ENCODE data around the gene MCC.
A peak's percentile ranks its signal among the peaks of the same experiment; 100 is the strongest.

MCC gene

DNA sequence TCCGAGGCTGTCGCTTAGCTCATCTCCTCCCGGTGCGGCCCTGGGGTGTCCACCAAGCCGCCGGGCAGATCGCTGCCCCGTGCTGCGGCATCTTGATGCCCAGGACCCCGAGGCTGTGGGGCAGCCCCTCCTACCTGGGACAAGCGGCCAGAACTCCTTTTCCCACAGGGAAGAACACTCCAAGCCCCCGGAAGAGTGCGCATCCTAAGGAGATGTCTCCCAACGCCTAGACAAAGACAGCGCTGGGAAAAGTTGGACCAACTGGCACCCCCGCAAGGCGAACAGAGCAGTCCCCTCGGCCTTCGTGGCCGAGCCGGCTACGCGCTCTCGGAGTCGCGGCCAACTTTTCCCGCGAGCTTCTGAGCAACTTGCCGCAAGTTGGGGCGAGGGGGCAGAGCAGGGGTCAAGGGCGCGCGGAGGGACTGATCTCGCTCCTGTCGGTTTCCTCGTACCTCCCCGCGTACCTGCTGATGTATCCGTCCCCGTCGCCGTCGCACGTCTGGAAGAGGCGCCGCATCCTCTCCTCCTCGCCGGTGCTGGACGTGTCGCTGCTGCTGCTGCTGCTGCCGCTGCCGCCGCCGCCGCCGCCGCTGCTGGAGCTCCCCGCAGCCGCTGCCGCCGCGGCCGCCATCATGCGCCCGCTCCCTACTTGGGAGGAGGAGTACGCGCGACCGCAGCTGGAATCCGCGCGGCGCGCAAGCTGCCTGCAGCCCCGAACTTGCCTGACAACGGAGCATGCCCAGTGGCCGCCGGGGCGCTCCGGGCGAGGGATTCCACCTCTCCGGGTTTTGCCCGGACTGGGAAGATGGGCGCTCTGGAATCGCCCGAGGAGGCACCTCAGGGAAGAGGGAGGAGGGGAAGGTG, at the start of gene MCC:
TSS of gene MCC (minus strand) at position 673 of the 864 bp plus-strand sequence.
- H3K27me3 Mint-ChIP-seq, result peaks cover 87% of the 10 kb centered on the region
- peaks cover 18% of the 10 kb centered on the region for H3K9me3 Mint-ChIP-seq
- peaks cover 14% of the 10 kb centered on the region for H3K4me1 Mint-ChIP-seq
- no peak for ATAC-seq
- H3K36me3 Mint-ChIP-seq, result peaks cover 14% of the 10 kb centered on the region
- peak within 1 kb of the TSS; percentile 73 for H3K4me3 Mint-ChIP-seq
- H3K27ac Mint-ChIP-seq, result no peak within 1 kb of the TSS

DNA sequence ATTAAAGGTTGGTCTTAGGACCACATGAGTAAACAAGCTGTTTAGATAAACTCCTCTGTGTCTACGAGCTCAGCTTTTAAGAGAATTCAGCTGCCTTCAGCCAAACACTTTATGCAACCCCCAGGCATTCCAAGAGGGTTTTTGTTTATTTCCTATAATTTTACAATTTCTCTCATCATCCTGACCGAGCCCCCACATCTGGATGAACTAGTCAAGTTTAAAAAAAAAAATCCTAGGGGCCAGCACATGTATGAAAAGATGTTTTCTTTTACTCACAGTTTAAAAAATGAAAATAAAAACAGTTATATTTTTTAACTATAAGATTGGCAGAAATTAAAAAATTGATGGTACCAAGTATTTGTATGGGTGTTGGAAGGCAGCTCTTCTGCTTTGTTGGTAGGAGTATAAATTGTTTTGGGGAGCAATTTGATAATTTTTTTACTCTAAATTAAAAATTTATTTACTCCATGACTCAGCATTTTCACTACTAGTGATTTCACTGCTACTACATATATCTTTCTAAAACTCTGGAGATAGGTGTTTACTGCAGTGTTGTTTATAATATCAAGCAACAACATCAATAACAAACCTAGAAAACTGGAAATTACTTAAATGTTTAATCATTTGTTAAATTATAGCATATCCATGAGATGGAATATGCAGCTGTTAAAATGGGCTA, 43.4 kb upstream of the MCC start:
- Mint-ChIP-seq H3K4me3 (no peak overlapping the region), H3K36me3 (peaks cover 50% of the 10 kb centered on the region), H3K27ac (no peak overlapping the region), H3K4me1 (no peaks in the 10 kb centered on the region), H3K27me3 (no peaks in the 10 kb centered on the region), H3K9me3 (peaks cover 8% of the 10 kb centered on the region)
- ATAC-seq, result no peak

DNA sequence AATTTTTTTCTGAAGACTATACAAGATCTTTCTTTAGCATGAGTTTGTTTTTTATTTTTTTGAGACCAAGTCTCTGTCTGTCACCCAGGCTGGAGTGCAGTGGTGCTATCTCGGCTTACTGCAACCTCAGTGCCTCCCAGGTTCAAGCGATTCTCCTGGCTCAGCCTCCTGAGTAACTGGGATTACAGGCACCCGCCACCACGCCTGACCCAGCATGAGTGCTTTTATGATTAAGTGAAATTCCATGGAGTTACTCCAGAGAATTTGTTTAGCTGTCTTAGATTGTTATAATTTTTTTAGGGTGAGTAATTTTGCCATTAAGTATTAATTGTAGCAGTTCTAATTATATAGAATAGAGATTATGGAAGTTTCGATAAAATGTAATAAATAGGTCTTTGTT, 39.5 kb upstream of the MCC start:
- Mint-ChIP-seq H3K27ac (no peak overlapping the region), H3K9me3 (peaks cover 8% of the 10 kb centered on the region), H3K27me3 (no peaks in the 10 kb centered on the region), H3K36me3 (peaks cover 32% of the 10 kb centered on the region), H3K4me3 (no peak overlapping the region), H3K4me1 (peaks cover 21% of the 10 kb centered on the region)
- no peak for ATAC-seq

DNA sequence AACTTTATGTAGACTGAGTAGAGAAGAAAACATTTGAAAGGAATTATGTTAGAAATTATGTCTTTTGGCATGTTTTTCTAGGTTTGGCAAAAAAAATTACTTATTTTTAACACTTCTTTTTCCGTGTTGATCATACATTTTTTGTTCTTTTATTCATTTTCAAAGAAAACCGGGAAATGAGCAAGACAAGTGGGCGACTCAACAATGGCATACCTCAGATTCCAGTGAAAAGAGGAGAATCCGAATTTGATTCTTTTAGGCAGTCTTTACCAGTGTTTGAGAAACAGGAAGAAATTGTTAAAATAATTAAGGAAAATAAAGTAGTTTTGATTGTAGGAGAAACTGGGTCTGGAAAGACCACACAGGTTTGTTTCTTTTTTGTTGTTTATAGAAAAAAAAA, 38.2 kb upstream of the MCC start:
- Mint-ChIP-seq H3K27ac (no peak overlapping the region), H3K9me3 (peaks cover 8% of the 10 kb centered on the region), H3K27me3 (no peaks in the 10 kb centered on the region), H3K4me1 (peaks cover 27% of the 10 kb centered on the region), H3K36me3 (peaks cover 26% of the 10 kb centered on the region), H3K4me3 (no peak overlapping the region)
- no peak for ATAC-seq

DNA sequence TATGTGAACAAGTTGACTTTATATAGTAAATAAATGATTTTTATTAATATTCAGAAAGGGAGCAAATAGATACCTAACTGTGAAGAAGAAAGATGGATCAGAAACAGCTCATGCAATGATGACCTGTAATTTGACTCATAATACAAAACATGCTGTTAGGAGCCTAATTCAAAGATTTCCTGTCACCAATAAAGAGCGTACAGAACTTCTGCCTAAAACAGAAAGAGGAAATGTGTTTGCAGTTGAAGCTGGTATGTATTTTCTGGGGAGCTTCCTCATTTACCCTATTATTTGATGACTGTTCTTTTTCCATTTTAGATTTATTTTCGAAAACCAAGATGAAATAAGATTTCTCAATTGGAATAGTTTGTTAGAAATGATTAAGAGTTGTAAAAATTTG, 36.7 kb upstream of the MCC start:
- no peaks in the 10 kb centered on the region for H3K9me3 Mint-ChIP-seq
- ATAC-seq, result peak; percentile 86
- no peak overlapping the region for H3K4me3 Mint-ChIP-seq
- H3K27me3 Mint-ChIP-seq, result no peaks in the 10 kb centered on the region
- peaks cover 25% of the 10 kb centered on the region for H3K36me3 Mint-ChIP-seq
- peaks cover 41% of the 10 kb centered on the region for H3K4me1 Mint-ChIP-seq
- H3K27ac Mint-ChIP-seq, result peak overlapping the region; percentile 40

DNA sequence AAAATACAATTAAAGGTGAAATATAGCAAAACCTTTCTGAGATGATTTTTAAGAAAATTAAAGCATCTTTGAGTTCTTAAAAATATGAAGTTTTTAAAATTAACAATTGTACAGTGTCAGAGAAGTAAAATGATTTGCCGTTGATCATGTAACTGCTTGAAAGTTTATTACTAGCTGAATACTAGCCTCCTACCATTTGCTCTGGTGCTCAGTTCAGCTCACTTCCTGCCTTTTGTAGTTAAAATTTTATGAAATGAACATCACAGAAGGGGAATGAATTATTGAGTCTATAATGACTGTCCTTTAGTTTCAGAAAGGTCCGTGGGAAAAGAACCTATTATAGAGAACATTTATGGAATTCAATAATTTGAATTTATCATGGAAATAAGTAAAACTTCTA, 34.9 kb upstream of the MCC start:
- Mint-ChIP-seq H3K27me3 (no peaks in the 10 kb centered on the region), H3K36me3 (peaks cover 17% of the 10 kb centered on the region), H3K4me1 (peaks cover 49% of the 10 kb centered on the region), H3K9me3 (no peaks in the 10 kb centered on the region), H3K27ac (no peak overlapping the region), H3K4me3 (no peak overlapping the region)
- ATAC-seq, result no peak

DNA sequence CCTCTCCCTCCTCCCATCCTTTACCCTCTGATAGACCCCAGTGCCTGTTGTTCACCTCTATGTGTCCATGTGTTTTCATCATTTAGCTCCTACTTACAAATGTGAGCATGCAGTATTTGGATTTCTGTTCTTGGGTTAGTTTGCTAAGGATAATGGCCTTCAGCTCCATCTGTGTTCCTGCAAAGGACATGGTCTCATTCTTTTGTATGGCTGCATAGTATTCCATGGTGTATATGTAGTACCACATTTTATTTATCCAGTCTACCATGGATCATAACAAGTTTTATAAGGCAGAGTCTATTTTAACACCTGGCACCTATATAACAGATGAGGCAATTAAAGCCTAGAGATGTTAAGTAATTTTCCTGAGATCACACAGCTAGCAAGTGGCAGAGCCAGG, 32.6 kb upstream of the MCC start:
- Mint-ChIP-seq H3K27ac (peak overlapping the region; percentile 32), H3K9me3 (no peaks in the 10 kb centered on the region), H3K4me3 (no peak overlapping the region), H3K27me3 (no peaks in the 10 kb centered on the region), H3K36me3 (peaks cover 28% of the 10 kb centered on the region), H3K4me1 (peaks cover 55% of the 10 kb centered on the region)
- no peak for ATAC-seq

DNA sequence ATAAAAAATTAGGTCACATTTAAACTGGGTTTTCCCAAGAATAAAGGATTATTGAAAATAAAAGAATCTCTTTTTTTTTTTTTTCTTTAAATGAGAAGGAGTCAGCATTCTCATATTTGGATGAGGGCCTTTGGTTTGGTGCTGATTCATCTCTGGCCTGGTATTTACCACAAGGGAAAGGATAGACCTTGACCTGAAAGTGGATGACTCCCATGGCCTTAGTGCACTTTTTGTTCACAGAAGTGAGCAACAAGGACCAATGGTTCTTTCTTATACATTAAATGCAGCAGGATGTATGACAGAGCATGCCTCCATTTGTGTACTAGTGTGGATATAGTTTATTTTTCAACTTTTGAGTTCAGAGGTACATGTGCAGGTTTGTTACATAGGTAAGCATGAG, 32.2 kb upstream of the MCC start:
- Mint-ChIP-seq H3K27me3 (no peaks in the 10 kb centered on the region), H3K9me3 (no peaks in the 10 kb centered on the region), H3K4me3 (no peak overlapping the region), H3K36me3 (peaks cover 33% of the 10 kb centered on the region), H3K4me1 (peaks cover 60% of the 10 kb centered on the region), H3K27ac (peak overlapping the region; percentile 32)
- peak; percentile 71 for ATAC-seq

DNA sequence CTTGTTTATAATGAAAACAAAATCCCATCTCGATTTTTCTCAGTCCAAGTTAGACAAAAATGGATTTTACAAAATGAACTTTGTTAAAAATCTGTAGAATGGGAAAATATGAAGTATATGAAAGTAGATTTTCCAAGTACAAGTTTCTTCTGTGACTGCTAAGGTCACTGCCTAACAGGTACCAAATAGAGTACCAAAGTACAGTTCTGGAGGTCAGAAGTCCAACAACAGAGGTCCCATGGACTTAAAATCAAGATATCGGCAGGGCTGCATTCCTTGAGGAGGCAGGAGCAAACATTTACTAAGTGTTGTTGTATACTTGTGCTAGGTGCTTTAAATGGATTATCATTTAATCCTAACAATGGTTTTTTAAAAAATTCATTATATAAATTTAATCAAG, 31.2 kb upstream of the MCC start:
- H3K4me3 Mint-ChIP-seq, result no peak overlapping the region
- no peaks in the 10 kb centered on the region for H3K27me3 Mint-ChIP-seq
- no peaks in the 10 kb centered on the region for H3K9me3 Mint-ChIP-seq
- peaks cover 34% of the 10 kb centered on the region for H3K36me3 Mint-ChIP-seq
- H3K4me1 Mint-ChIP-seq, result peaks cover 61% of the 10 kb centered on the region
- ATAC-seq, result no peak
- no peak overlapping the region for H3K27ac Mint-ChIP-seq

DNA sequence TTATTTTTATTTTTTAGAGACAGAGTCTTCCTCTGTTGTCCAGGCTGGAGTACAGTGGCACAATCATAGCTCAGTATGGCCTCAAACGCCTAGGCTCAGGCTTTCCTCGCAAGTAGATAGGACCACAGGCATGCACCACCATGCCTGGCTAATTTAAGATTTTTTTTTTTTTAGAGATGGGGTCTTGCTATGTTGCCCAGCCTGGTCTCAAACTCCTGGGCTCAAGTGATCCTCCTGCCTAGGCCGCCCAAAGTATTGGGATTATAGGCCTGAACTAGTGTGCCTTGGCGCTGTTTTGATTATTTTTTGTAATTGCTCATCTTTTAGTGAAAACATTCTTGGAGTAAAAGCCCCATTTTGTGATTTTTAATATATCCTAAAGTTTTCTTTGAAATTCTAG, 30.6 kb upstream of the MCC start:
- H3K4me1 Mint-ChIP-seq, result peaks cover 59% of the 10 kb centered on the region
- no peak for ATAC-seq
- no peaks in the 10 kb centered on the region for H3K27me3 Mint-ChIP-seq
- H3K9me3 Mint-ChIP-seq, result no peaks in the 10 kb centered on the region
- H3K4me3 Mint-ChIP-seq, result no peak overlapping the region
- no peak overlapping the region for H3K27ac Mint-ChIP-seq
- H3K36me3 Mint-ChIP-seq, result peaks cover 34% of the 10 kb centered on the region

DNA sequence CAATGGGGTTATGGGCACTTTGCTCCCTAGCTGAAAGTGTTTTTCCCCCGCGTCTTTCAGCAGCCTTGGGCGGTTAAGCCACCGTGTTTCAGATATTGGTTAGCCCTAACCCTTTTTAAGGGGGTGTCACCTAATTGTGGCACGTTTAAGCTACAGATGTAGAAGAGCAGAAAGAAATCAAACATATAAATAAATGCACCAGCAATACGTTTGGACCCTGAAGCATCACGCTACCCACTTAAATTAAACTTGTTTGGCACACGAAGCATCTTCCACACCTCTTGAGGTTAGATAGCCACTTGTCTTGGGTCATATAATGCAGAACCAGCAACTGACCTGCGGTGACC, 26.0 kb upstream of the MCC start:
- H3K27me3 Mint-ChIP-seq, result peaks cover 13% of the 10 kb centered on the region
- H3K4me3 Mint-ChIP-seq, result peak overlapping the region; percentile 84
- no peak for ATAC-seq
- no peaks in the 10 kb centered on the region for H3K9me3 Mint-ChIP-seq
- H3K27ac Mint-ChIP-seq, result peak overlapping the region; percentile 89
- H3K36me3 Mint-ChIP-seq, result peaks cover 17% of the 10 kb centered on the region
- peaks cover 26% of the 10 kb centered on the region for H3K4me1 Mint-ChIP-seq

DNA sequence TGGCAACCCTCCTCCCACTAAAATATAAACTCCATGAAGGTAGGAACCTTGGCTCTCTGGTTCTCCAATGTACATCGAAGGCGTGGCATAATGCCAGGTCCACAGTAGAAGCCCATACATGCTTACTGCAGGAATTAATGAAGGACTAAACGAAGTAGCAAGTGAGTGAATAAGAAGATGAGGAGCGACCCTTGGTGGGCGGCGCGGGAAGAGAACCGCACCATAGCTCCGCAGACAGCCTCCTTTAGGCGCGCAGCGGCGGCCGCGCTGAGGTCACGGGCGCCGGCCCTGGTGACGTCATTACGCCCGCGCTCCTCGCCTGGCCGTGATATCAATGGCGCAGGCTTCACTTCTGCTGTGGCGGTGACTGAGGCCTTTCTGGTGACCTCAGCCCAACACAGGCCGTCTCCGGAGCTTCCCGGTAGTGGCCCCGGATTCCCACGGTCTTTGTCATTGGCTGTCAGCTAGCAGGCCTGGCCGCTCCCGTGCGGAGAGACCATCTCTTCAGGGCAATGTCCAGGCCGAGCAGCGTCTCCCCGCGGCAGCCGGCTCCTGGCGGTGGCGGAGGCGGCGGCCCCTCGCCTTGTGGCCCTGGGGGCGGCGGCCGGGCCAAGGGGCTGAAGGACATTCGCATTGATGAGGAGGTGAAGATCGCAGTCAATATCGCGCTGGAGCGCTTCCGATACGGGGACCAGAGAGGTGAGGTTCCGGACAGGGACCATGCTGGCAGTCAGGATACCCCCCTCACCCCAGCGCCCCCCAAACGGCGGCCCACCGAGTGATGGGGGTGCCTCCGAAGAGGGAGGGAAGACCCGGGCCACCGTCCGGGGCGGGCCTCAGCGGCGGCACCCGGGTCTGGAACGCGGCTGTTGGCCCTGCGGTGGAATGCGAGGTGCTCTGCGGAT, 25.4 kb upstream of the MCC start, which contains the start of gene YTHDC2:
TSS of gene YTHDC2 (plus strand) at position 311 of the 905 bp plus-strand sequence. CDS start at position 513, 202 bp downstream.
- Mint-ChIP-seq H3K27ac (peak within 1 kb of the TSS; percentile 89), H3K4me3 (peak within 1 kb of the TSS; percentile 84), H3K4me1 (peaks cover 24% of the 10 kb centered on the region), H3K27me3 (peaks cover 14% of the 10 kb centered on the region), H3K9me3 (no peaks in the 10 kb centered on the region), H3K36me3 (peaks cover 17% of the 10 kb centered on the region)
- ATAC-seq, result peak; percentile 99

DNA sequence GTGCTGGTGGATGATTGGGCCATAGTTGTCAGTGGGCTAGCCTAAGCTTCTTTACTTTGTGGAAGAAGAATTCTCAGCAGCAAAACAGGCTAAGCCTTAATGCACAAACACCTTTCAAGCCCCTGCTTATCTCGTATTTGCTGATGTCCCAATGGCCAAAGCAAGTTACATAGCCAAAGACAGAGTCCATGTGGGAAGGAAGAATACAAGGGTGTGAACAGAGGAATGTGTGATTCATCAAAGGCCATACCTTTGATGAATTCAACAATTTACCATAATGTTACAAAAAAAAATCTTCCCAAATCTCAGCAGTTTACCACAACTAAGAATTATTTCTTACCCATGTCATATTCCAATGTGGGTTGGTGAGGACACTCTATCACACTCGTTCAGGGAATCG, 24.1 kb upstream of the MCC start:
- no peak overlapping the region for H3K4me3 Mint-ChIP-seq
- H3K27ac Mint-ChIP-seq, result no peak overlapping the region
- no peaks in the 10 kb centered on the region for H3K9me3 Mint-ChIP-seq
- H3K27me3 Mint-ChIP-seq, result peaks cover 24% of the 10 kb centered on the region
- no peak for ATAC-seq
- H3K36me3 Mint-ChIP-seq, result peaks cover 14% of the 10 kb centered on the region
- peaks cover 24% of the 10 kb centered on the region for H3K4me1 Mint-ChIP-seq

DNA sequence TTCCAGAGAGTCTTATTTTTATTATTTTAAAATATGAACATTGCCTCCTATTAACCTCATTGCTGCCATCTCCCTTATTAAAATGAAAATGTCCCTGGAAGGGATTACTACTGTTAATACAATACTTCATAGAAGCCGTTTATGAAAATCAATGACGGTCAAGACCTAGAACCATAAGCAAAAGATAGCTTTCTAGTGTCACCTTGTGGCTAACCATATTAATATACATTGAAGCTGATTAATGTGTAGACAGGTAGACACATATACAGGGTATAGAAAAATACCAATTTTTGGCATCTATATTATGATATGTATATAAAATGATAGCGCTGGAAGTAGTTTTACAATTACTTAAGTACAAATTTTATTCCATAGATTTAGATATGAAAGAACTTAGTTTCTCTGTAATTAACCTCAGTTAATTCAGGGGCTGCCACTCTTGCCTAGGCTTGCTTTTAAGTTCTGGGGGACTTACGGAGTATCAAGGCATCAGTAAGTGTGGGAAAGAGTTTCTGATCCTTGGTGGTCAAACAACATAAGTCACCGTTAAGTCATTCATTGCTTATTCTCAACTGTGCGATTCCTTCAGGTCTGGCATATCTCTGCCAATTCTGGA, 22.7 kb upstream of the MCC start:
- H3K4me3 Mint-ChIP-seq, result no peak overlapping the region
- H3K36me3 Mint-ChIP-seq, result peaks cover 6% of the 10 kb centered on the region
- no peak for ATAC-seq
- peaks cover 30% of the 10 kb centered on the region for H3K27me3 Mint-ChIP-seq
- H3K9me3 Mint-ChIP-seq, result no peaks in the 10 kb centered on the region
- H3K4me1 Mint-ChIP-seq, result peaks cover 18% of the 10 kb centered on the region
- peak overlapping the region; percentile 31 for H3K27ac Mint-ChIP-seq

DNA sequence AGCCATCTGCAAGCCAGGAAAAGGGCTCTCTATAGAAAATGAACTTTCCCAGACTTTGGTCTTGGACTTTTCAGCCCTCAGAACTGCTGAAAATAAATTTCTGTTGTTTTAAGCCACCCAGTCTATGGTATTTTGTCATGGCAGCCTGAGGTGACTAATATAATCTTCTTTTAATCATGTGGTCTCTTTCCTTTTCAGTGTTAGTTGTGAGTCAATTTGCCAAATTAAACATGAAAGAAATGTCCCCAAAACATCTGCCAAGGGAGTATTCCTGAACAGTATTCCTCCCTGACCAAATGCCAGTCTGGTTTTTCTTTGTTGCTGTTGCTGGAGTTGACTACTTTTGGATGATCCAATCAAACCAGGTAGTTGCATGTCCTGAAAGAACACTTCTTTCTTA, 20.5 kb upstream of the MCC start:
- Mint-ChIP-seq H3K4me1 (no peaks in the 10 kb centered on the region), H3K4me3 (no peak overlapping the region), H3K27me3 (peaks cover 47% of the 10 kb centered on the region), H3K27ac (no peak overlapping the region), H3K9me3 (no peaks in the 10 kb centered on the region), H3K36me3 (no peaks in the 10 kb centered on the region)
- no peak for ATAC-seq
